ENCODE measurements around the gene CEP170B.

Gene CEP170B

DNA sequence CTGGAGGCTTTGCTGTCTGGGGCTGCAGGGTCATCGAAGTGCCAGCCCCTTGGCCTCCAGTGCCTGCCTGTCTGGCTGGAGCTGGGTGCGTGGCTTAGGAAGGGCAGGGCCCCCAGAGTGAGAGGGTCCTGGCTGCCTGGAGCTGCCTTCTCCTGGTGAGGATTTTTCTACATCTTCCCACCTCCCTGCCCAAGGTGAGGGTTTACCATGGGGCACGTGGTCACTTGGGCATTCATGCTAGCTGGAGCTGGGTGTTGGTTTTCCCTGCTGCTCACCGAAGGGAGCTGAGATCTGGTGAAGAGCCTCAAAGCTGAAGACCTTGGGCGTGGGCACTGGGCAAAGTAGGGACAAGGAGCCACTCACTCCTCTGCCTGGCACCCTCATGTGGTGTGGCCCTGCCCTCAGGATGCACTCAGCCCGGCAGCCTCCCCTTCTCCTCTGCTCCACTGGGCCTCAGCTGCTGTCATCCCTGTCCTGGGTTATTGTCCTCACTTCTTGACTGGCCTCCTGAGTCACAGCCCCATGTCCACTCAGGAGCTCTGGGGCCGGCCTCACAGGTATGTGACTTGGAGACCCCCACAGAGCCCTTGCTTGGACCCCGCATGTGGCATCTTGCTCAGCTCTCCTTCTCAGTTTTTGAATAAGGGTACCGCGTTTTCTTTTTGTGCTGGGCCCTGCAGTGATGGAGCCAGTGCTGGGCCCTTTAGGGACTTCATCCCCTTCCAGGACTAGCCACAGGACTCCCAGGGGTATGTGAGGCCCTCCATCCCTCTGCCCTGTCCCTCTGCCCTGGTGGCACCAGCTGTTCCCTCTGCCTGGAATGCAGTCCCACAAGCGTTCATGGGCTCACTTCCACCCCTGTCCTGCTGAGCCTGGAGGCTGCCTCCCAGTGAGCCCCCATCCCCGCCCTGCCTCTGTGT lies 1.6 kb downstream of the CEP170B start:
- DNase-seq, result no peak

- no peak for DNase-seq
These were observed 2.4 kb downstream of the CEP170B start for GRCh38 chr14:104867371-104868059.

DNA sequence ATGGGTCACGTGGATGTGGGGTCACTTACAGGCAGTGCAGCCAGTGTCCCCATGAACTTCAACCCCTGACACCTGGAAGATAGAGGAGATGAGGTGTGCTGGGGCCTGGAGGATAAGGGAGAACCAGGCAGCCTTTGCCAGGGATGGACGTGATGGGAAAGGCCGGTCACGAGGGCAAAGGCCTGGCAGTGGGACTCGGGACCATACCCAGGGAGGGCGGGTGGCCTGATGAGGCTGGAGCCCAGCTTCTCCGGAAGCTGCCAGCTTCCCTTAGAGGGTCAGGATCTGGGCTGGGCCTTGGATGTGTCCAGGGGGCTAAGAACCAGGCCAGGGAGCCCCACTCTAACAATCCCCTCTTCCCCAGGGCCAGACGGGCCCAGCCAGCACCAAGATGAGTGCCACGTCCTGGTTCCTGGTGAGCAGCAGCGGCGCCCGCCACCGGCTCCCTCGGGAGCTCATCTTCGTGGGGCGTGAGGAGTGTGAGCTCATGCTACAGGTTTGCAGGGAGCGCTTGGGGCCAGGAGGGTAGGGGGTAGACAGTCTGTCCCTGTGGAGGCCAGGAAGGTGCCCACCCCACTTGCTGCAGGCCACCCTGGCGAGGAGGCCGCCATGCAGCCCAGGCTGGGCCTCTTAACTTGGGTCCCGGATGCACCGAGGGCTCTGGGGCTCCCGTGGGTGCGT lies 3.1 kb downstream of the CEP170B start:
- DNase-seq, result no peak

DNA sequence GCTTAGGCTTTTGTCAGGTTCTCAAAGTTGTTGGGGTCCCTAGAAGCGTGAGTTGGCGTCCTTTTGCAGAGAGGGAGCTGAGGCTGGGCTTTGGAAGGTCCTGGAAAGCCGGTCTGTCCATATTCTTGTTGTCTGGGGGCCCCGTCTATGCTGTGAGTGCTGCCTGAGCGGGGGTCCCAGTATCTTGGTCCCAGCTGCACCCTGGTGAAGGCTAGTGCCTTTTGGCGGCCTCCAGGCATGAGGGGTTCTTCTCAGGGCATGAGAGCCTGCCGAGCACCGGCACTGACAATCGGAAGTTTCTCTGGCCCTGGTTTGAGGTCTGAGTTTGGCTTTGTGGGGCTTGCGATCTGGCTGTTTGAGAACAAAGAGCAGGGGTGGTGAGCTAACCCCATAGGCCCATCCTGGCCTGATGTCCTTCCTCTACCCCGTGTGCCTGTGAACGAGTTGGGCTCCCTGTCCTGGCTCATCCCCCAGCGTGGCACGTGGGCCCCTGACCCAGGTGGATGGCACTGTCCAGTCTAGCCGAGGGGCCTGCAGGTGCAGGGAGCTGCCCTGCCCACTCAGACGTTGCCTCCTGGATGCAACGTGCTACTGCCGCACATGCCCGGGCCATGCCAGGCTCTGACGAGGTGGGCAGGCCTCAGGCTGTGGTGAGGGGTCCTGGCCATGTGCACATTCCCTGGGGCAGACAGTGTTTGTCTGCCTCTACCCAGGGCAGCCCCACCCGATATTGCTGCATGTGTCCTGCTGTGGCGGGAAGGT lies 3.9 kb downstream of the CEP170B start:
- DNase-seq, result no peak

- DNase-seq, result no peak
These were observed 4.8 kb downstream of the CEP170B start for GRCh38 chr14:104869669-104870367.

GRCh38 chr14:104870368-104871144 lies 5.5 kb downstream of the CEP170B start:
- no peak for DNase-seq

GRCh38 chr14:104871145-104871655 lies 6.1 kb downstream of the CEP170B start:
- no peak for DNase-seq

GRCh38 chr14:104871656-104872468 lies 6.8 kb downstream of the CEP170B start:
- DNase-seq, result no peak

GRCh38 chr14:104872469-104873341 lies 7.6 kb downstream of the CEP170B start:
- DNase-seq, result no peak

DNA sequence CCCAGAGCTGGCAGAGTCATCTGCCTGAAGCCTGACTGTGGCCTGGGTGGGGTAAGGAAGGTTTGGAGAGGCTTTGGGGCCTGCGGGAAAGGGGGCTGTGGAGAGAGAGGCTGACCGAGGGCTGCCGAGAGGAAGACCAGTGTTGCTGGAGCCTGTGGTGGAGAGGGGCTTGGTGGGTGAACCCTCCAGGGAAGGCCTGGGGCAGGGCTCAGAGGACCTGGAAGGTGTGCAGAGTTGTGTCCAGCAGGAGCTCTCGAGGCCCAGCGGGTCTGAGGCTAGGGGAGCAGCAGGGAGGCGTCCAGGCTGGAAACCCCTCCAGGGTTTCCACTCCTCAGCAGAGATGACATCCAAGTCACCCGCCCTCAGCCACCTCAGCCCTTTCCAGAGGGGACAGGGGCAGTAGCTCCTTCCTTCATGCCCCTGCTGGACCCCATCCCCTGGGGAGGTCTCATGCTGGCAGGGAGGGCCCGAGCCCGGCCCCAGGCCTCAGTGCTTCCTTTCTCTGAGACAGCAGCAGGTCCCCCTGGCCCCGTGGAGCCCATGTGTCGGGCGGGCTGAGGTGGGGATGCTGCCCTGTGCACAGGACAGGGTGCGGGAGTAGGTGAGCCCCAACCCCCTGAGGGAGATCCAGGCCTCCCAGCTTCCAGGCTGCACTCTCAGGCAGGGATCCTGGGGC lies 8.4 kb downstream of the CEP170B start:
- no peak for DNase-seq

DNA sequence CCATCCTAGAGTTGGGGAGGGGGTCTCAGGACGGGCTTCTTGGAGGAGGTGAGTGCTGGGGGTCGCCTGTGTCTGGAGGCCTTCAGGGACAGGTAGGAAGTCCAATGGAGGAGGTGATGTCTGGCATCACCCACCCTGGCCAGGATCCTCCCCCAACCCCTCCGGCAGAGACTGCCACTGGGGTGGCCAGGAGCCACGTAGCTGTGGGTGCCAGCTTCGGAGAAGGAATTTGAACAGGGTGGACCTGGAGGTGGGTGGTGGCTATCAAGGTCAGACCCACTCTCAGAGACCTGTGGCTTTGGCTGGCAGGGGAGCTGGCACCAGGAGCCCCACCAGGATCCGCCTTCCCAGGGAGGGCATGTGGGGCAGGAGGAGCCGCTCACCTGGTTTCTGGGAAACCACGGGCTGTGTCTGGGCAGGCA lies 9.1 kb downstream of the CEP170B start:
- DNase-seq, result no peak

- no peak for DNase-seq
These were observed 9.7 kb downstream of the CEP170B start for GRCh38 chr14:104874571-104875411.

DNA sequence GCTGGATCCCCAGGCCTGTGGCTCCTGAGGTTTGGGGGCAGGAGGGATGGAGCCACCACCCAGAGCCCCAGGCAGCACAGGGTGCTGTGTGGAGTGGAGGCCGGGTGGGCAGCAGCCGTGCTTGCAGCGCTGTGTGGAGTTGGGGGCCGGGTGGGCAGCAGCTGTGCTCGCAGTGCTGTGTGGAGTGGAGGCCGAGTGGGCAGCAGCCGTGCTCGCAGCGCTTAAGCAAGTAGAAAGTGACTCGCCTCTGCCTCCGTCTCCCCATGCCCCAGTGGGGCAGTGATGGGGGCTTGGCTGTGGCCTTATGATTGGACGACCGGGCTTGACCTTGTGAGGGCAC lies 10.3 kb downstream of the CEP170B start:
- no peak for DNase-seq

- DNase-seq, result no peak
These were observed 10.7 kb downstream of the CEP170B start for GRCh38 chr14:104875811-104876210.

DNA sequence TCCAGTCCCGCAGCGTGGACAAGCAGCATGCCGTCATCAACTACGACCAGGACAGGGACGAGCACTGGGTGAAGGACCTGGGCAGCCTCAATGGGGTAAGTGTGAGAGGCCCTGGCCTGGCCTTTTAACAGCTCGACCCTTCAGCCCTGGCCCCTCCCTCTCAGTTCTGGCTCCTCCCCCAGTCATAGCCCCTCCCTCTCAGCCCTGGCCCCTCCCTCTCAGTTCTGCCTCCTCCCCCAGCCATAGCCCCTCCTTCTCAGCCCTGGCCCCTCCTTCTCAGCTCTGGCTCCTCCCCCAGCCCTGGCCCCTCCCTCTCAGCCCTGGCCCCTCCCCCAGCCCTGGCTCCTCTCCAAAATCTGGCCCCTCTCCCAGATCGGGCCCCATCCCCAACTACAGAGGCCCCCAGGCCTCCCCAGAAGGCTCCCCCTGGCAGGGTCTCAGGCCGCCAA lies 11.2 kb downstream of the CEP170B start:
- DNase-seq, result no peak

- DNase-seq, result no peak
These were observed 12.2 kb downstream of the CEP170B start for GRCh38 chr14:104877066-104877805.
